ENCODE results near the gene MAB21L2.
"Not testable (repeated sequence)": the region's sequence is repeated elsewhere in the genome, so short reads cannot be mapped to it uniquely, and the experiment has no call there.

Gene MAB21L2

DNA sequence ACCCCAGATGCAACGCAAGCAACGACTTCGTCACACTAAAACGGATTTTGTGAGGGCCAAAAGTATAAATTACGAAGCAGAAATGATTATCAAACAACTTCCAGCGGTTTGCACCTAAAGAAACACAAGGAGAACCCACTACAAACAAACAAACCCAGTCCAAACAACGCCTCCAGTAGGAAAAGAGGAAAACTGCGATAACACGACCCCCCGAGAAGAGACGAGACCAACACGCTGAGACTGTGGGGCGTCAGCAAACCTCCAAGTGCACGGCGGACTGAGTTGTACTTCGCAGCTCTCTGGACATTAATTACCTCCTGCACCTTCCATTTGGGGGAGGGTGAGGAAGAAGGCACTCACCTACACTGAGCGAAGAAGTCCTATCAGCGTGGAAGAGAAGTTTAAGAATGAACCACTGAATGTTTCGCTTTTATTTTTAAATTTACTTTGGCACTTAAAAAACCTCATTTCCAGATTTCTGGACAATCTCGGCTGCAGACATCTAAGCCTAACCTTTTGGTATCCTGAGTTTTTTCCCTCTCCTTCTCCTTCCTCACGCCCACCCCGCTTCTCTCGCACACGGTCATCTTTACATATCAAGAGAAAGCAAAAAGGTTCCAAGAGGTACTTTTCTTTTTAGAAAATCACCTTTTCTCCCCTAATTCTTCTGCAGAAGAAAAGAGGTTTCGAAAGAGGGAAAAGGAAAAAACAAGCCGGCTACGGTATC lies at the start of gene MAB21L2:
Gene MAB21L2, plus strand, starts transcription at position 6 of the 727 bp plus-strand sequence. CDS start 879 bp downstream, outside the sequence.
- DNase-seq (ENCODE audit: low spot score), result no peak

DNA sequence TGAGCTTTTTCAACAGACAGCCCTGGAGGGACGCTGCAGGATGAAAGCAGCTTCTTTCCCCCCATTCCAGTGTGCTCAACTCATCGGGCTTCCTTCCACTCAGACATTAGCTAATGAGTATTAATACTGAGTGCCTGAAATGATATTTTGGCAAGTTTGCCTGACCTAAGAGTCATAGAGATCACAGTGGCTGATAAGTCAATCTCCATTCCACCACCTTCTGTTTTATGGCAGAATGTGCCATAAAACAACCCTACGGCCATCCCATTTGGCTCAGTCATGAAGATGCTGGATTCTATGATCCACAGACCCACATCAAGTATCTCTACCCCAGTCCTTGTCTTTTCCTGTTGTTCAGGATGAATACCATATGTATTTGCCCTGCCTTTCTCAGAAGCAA lies 48.3 kb upstream of the MAB21L2 start:
- no peak for DNase-seq (ENCODE audit: low spot score)

DNA sequence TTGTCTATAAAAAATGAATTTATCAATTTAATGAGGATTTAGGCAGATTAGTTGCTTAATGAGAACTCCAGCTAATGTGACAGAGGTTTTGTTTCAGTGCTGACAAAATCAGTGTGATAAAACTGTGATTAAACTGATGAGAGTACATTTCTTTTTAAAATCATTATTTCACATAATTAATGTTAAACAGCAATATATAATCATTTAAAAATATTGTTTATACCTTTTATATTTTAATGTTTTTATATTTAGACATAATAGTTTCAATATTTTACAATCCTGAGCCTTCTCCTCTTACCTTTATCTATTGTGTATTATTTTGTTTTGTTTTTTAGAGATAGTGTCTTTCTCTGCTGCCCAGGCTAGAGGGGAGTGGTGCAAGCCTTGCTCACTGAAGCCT lies 47.1 kb upstream of the MAB21L2 start:
- DNase-seq (ENCODE audit: low spot score), result no peak

DNA sequence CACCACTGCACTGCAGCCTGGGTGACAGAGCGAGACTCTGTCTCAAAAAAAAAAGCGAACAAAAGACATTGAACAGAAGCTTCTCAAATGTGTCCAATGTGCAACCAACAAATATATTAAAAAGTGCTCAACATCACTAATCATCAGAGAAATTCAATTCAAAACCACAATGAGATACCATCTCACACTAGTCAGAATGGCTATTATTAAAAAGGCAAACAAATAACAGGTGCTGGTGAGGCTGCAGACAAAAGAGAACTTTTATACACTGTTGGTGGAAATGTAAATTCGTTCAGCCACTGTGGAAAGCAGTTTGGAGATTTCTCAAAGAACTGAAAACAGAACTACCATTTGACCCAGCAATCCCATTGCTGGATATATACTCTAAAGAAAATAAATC lies 44.0 kb upstream of the MAB21L2 start:
- DNase-seq (ENCODE audit: low spot score), result not testable (repeated sequence)

DNA sequence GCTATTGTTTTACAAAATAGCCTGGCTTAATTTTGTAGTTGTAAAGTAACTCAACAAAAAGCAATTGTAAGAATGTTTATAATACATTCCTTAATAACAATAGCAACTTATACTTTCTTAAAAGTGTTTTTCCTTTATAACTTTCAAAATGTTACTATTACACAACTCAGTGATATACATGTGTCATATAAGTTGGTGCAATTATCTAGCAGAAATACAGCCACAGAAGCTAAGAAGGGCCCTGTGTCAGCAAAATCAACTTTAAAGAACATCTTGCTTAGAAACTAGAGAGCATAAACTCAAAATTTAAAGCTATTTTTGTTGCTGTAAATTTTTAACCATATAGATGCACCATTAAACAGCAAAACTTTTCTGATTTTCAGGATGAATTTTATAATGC lies 41.4 kb upstream of the MAB21L2 start:
- no peak for DNase-seq (ENCODE audit: low spot score)

DNA sequence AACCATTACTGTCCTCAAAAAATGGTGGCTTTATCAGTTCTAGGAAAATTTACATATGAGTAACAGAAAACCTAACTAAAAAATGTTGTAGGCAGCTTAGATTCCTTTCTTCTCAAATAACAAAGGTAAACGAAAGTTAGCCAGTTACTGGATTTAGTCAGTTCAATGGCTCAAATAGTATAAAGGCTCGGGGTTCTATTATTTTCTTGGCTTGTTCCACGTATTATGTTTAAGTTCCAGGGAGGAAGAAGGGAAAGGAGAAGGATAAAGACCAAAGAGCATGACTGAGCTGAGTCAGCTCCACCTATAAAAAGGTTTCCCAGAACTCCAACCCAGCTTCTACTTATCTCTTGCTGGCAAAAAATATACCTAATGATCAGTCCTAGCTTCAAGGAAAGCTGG lies 41.0 kb upstream of the MAB21L2 start:
- DNase-seq (ENCODE audit: low spot score), result no peak

DNA sequence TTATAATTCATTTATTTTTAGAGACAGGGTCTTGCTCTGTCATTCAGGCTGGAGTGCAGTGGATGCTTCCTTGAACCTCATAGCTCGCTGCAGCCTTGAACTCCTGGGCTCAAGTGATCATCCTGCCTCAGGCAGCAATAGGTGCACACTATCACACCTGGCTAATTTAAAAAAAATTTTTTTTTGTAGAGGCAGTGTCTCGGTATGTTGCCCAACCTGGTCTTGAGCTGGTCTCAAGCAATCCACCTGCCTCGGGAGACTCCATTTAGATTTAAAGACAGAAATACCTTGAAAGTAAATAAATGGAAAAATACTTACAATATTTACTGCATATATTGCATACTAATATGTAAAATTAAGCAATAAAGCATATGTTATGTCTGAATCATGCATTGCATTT lies 40.3 kb upstream of the MAB21L2 start:
- DNase-seq (ENCODE audit: low spot score), result no peak

DNA sequence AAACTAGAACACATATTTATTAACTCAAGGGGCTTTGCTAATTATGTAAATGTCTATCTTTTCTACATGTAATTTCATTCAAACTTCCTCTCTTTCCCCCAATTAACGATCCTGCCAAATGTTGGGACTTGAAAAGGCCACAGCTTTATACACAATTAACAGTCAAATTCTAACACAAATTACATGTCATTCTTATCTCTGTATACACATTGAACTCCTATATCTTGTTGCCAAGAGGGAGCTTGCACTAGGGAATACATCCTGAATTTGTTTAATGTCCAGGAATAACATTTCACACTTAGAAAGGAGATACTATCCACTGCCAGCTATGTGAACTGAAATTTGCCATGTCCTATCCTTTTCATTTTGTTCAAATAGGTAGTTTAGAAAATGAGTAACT lies 38.9 kb upstream of the MAB21L2 start:
- no peak for DNase-seq (ENCODE audit: low spot score)

DNA sequence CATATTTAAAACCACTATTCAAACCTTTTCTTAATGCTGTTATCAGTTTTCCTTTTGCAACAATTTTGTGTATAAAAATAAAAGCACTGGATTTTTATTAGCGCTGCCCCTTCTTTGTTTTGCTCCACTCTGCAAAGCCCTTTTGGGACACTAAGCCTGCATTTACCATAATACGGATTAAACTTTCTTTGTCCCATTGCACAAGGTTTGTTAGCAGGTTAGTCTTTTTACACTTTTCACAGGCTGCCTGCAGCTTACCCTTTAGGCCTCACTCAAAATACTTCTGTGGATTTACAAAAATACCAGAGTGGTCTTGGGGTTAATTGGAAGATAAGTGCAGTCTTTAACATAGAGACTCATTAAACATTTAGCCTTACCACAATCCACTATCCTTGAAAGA lies 35.7 kb upstream of the MAB21L2 start:
- DNase-seq (ENCODE audit: low spot score), result no peak

DNA sequence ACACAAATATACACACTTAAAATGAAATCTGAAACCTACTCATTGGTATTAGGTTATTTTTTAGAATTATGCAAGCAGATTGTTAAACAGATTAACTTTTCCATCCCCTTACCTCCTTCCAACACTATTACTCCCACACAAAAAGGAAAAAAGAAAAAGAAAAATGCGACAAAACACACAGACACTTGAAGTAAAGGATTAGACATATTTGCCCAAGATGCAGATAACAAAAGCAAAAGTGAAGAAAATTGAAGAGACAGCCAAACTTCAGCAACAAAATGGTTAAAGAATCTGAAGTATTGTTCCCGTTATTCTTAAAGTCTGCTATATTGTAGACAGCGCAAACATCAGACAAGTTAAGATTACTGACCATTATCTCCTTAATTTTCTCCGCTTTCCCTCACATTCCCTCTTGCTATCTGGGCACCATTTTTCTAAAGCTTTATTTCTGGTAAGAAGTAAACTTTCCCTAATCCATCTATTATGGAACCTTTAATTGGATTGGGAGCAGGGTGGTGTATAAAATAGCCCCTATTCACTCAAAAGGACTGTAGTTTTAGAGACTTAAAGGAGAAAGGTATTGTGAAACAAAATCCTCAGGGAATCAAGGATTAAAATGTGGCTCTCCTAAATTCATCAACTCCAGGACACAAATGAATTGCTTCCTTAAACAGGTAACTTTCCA lies 34.7 kb upstream of the MAB21L2 start:
- no peak for DNase-seq (ENCODE audit: low spot score)

DNA sequence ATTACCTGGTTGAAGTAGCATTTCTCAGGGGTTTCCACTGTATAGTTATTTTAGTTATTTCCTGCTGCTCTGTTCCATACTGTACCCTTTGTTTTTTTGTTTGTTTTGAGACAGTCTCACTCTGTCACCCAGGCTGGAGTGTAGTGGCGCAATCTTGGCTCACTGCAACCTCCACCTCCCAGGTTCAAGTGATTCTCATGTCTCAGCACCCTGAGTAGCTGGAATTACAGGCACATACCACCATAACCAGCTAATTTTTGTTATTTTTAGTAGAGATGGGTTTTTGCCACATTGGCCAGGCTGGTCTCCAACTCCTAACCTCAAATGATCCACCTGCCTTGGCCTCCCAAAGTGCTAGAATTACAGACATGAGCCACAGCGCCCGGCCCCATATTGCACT lies 24.1 kb upstream of the MAB21L2 start:
- not testable (repeated sequence) for DNase-seq (ENCODE audit: low spot score)

DNA sequence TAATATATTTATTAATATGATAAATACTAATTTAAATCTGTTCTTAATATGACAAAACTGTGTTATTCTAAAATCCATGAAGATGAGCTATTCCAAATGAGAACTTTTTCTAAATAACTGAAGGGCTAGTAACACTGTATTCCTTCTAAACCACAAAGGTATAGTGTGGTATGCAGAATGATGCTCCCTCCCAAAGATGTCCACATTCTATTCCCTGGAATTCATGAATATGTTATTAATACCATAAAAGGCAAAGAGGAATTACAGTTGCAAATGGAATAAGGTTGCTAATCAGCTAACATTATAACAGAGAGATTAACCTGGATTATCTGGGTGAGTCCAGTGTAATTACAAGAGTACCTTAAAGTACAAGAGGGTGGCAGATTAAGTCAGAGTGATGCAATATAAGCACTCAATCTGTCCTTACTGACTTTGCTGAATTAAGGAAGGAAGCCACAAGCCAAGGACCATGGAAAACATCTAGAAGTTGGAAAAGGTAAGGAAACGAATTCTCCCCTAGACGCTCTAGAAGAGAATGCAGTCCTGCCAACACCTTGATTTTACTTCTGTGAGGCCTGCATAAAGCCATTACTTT lies 20.7 kb upstream of the MAB21L2 start:
- no peak for DNase-seq (ENCODE audit: low spot score)

DNA sequence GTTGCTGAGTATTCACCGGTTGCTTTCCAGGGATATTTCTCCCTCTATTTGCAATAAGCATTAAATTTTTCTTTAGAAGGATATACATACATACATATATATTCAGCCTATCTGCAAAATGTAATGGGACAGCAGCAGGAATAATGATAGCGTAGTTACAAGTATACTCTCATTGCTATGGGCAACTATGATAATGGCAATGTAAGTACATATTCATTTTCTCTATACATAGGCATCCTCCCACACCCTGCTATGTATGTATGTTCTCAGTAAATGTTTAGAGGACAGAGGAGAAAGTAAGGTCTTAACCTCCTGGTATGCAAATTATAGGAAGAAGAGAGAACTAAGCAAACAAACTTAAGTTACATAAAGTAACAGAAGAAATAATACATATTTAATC lies 19.7 kb upstream of the MAB21L2 start:
- DNase-seq (ENCODE audit: low spot score), result no peak

DNA sequence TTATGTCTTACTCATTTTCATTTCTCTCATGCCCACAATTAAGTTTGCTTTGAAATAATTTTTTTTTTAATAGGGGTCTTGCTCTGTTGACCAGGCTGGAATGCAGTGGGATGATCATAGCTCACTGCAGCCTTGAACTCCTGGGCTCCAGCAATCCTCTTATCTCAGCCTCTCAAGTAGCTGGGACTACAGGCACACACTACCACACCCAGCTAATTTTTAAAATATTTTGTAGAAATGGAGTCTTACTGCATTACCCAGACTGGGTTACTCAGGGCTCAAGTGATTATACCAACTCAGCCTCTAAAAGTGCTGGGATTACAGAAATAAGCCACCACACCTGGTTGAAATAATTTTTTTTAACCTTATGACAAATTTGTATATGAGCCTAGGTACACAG lies 19.2 kb upstream of the MAB21L2 start:
- no peak for DNase-seq (ENCODE audit: low spot score)

DNA sequence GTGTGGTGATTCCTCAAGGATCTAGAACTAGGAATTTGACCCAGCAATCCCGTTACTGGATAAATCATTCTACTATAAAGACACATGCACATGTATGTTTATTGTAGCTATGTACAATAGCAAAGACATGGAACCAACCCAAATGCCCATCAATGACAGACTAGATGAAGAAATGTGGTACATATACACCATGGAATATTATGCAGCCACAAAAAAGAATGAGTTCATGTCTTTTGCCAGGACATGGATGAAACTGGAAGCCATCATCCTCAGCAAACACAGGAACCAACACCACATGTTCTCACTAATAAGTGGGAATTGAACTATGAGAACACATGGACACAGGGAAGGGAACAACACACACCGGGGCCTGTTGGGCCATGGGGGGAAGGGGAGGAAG lies 17.0 kb upstream of the MAB21L2 start:
- not testable (repeated sequence) for DNase-seq (ENCODE audit: low spot score)

DNA sequence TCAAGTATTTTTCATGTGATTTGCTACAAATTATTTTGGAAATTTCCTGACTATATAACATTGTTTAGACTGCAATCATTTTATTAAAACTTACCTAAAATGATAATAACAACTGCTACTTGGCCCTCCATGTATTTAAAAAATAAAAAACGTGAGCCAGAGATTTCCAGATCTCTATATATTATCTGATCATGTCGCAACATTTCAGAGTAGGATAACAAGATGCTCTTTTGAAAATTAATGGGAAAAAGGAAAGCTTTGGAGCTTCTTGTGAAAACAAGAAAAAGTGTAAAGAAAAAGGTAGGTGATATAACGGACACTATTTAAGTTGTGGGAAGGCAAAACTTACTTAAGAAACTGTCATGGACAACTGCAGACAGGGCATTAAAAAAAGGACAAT lies 14.9 kb upstream of the MAB21L2 start:
- DNase-seq (ENCODE audit: low spot score), result no peak

DNA sequence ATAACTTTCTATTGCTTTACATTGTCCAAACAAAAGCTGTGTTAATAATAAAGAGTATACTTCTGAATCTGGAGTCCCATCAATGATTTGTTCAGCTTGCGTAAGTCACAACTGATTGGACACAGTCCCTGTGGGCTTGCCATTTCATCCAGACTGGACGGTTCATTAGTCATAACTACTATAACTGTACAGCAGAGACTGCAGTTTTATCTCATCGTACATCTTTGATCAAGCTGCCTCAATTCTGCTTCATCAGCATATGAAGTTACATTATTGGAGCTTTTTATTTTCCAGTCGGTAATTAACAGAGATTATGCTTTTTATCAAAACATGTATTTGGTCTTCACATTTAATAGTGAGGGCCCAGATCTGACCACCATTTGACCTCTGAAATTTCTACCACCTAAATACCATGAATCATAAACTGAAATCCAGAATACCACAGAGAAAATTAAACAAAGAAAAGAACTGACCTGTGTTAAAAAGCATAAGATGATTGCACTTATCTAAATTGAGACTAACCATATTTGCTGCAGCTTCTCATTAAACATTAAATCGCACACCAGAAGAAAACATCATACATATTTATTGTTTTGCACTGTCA lies 12.5 kb upstream of the MAB21L2 start:
- DNase-seq (ENCODE audit: low spot score), result no peak

DNA sequence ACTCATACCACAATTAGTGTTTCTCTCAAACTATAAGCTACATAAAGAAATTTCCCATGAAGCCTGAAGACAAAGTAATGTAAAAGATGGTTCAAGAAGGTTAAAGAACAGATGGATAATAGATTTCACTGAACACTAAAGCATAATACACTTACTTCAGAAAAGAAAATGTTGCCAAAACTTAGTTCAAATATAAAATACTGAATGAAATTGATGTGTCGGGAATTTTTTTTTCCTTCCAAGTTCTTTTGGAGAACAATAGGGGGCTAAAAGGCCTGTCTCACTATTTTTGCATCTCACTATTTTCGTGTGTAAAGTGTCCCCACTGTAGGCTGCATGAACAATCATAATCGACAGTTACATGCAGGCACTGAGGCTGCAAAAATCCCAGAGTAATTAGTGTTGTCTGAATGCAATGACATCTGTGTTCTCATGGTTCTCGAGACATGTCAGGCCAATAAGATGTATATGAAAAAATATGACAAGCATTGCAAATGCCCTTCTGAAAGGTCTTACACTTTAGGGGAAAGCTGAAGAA lies 11.9 kb upstream of the MAB21L2 start:
- no peak for DNase-seq (ENCODE audit: low spot score)

DNA sequence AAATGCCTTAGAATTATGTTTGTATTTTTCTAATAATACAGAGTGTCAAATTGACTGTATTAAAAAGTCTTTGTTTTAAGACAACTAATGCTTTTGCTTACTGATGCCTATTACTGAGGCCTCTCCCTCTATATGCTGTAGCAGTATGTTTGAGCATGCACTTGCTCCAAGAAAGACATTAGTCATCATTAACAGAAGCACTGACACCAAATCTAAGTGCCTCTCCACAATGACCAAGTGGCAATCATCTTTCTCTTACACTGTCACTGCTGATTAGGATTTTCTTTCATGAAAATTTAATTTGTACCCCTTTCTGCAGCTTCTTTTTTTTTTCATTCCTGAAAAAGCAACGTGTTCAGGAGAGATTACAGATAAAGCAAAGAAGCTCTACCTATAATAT lies 11.1 kb upstream of the MAB21L2 start:
- DNase-seq (ENCODE audit: low spot score), result no peak

DNA sequence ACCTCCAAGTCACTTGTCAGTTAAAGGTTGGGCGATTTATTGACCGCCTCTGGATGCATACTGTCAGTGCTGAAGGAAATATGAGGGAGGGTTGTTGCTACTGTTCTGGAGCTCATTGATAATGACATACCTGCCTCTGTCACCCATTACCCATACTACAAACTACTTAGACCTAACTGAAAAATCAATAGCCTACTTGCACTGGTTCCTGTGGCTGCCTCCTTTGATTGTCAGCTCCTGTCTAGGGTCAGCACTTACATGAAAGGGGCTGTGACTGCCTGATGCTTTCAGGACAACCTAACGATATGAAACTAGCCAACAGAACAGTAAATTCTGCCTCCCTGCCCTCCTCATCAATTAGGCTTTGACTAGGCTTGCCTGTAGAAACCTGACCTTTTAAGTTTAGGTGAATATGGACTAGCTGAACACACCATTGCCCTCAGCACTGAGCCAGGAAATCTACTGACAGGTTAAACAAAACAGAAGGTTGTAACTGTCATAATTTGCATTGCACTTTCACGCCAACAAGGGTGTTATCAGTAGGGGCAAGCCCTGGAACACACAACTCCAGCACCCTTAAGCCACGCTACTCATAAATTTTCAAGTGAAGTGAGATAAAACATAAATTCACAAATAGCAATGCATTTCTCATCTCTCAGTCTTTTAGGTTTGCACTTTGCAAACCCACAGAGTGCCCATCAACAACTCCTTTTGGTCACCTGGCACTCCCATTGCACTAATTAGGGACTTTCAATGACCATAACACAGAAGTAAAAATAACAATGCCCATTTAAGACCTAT lies 9.0 kb upstream of the MAB21L2 start:
- no peak for DNase-seq (ENCODE audit: low spot score)

DNA sequence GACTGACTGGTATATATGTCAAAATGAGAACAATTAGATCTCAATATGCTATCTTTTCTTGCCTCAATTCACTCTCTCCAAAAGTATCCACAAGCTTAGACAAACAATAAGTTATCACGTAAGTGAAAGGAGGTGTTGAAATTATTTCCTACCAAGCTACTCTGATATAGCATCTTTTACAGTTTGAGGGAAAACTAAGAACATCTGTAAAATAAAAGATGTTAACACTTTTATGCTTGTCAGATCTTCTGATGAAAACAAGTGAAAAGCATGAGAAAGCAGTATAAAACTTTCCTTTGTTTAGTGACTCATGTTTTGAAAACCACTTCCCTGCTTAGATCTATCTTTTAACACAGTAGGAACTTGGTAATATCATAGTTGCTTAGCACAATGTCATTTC lies 8.4 kb upstream of the MAB21L2 start:
- no peak for DNase-seq (ENCODE audit: low spot score)

DNA sequence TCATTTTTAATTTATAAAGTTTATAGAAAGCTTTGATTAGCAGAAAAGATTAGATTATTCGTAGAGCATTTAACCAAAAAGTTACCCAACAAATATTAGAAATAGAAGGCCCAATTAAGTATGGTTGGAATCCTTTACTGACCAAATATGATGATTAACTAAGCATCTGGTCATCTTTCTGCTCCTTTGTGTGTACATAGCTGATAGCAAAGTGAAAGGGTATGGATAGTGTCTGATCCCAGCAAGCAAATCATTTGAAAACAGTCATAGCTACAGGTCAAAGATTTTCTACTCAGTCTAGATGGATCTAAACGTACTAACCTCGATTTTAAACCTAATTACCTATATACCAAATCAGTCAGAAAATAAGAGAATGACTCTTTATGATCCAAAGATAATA lies 7.3 kb upstream of the MAB21L2 start:
- no peak for DNase-seq (ENCODE audit: low spot score)

Data from putamen (tissue), 1 donor.